Endodermal cell (in vitro differentiated cells): ENCODE measurements around the gene LAMA1. TPM values are rescaled to one million over a fixed set of nuclear protein-coding genes. Genes with fewer than 3 reads are reported as not detected.

Experiments
- DNase-seq: peaks from one replicate; pipeline ENCODE4 v3.0.0-alpha.2; 2017
- H3K27ac ChIP-seq: 2 replicates; pipeline ENCODE4 v1.5.1; 2013; ENCODE audit warnings: mild to moderate bottlenecking, low read depth, low read length, moderate library complexity
- H3K27me3 ChIP-seq: 2 replicates; pipeline ENCODE4 v1.6.1; 2013; ENCODE audit warnings: mild to moderate bottlenecking, low read length, moderate library complexity; ENCODE audit not compliant: insufficient read depth, control insufficient read depth, poor library complexity, severe bottlenecking
- H3K36me3 ChIP-seq: 2 replicates; pipeline ENCODE4 v1.7.0; 2013; ENCODE audit warnings: mild to moderate bottlenecking, low read length, moderate library complexity; ENCODE audit not compliant: control insufficient read depth, insufficient read depth
- H3K4me1 ChIP-seq: one replicate; pipeline ENCODE4 v1.7.0; 2013; ENCODE audit warnings: low read length; ENCODE audit not compliant: control insufficient read depth, insufficient read depth
- H3K4me3 ChIP-seq: 2 replicates; pipeline ENCODE4 v1.5.1; 2013; ENCODE audit warnings: mild to moderate bottlenecking, low read length, moderate library complexity
- H3K9ac ChIP-seq: 2 replicates; pipeline ENCODE4 v1.6.1; 2013; ENCODE audit warnings: mild to moderate bottlenecking, low read length, moderate library complexity; ENCODE audit not compliant: poor library complexity, severe bottlenecking; ENCODE audit errors: extremely low read depth
- H3K9me3 ChIP-seq: 2 replicates; pipeline ENCODE4 v1.6.1; 2013; ENCODE audit warnings: mild to moderate bottlenecking, low read length, moderate library complexity; ENCODE audit not compliant: control insufficient read depth
- H3K27ac Mint-ChIP-seq: 2 replicates; pipeline ENCODE4 v1.8.0; 2020; ENCODE audit warnings: mixed read lengths
- H3K27me3 Mint-ChIP-seq: 2 replicates; pipeline ENCODE4 v1.8.0; 2021; ENCODE audit warnings: mild to moderate bottlenecking, mixed read lengths; ENCODE audit not compliant: insufficient read depth
- H3K36me3 Mint-ChIP-seq: 2 replicates; pipeline ENCODE4 v1.8.0; 2020; ENCODE audit warnings: low read depth, mixed read lengths
- H3K4me1 Mint-ChIP-seq: 2 replicates; pipeline ENCODE4 v1.8.0; 2020; ENCODE audit warnings: mixed read lengths
- H3K4me3 Mint-ChIP-seq: 2 replicates; pipeline ENCODE4 v1.8.0; 2020; ENCODE audit warnings: mild to moderate bottlenecking, moderate library complexity, mixed read lengths
- H3K9me3 Mint-ChIP-seq: 2 replicates; pipeline ENCODE4 v1.8.0; 2020; ENCODE audit warnings: mild to moderate bottlenecking, mixed read lengths
- CTCF ChIP-seq: fragments of 200-600 bp; sonication (generic); conservative IDR thresholded peaks from 2 replicates; pipeline ENCODE4 v1.5.0; 2021; ENCODE audit warnings: antibody characterized with exemption, mild to moderate bottlenecking
- WGBS, 2 experiments: methylation state at CpG; one replicate each; pipeline versions ENCODE4 v1.1.5 to v1.1.7; 2013; ENCODE audit warnings: missing lambda C conversion rate in 2 of 2, mixed read lengths in 1 of 2; ENCODE audit not compliant: insufficient coverage in 1 of 2, insufficient read length in 1 of 2; 5-methylcytosine and 5-hydroxymethylcytosine counted together
- total RNA-seq, 2 donors: library from RNA; stranded (reverse); fragmentation: NEBNext Ultra II Directional in 1 of 2; extraction: Animal tissue kit (Norgen Biotek cat#: 25700) in 1 of 2; gene quantifications; 2 replicates in 1 of 2; 3 replicates in 1 of 2; pipeline ENCODE4 v1.2.1, GENCODE V29; 2021

Gene LAMA1
- total RNA-seq, 2 donors from 2014 or later: 198 to 316 TPM

- TF ChIP-seq CTCF: no peak
- Histone ChIP-seq H3K9me3 (no peaks in the 10 kb centered on the region), H3K27ac (no peak overlapping the region), H3K4me3 (no peak overlapping the region), H3K9ac (no peak overlapping the region), H3K4me1 (no peaks in the 10 kb centered on the region), H3K36me3 (peaks cover 95% of the 10 kb centered on the region), H3K27me3 (no peaks in the 10 kb centered on the region)
- no peak overlapping the region for H3K4me3 Mint-ChIP-seq
- 98 to 100% methylated on average over 3 of the region's 3 CpGs for WGBS, 2 experiments
- peaks cover 82% of the 10 kb centered on the region for H3K36me3 Mint-ChIP-seq
- no peak overlapping the region for H3K27ac Mint-ChIP-seq
- H3K27me3 Mint-ChIP-seq: no peaks in the 10 kb centered on the region
- H3K4me1 Mint-ChIP-seq: no peaks in the 10 kb centered on the region
- no peak for DNase-seq
- H3K9me3 Mint-ChIP-seq: no peaks in the 10 kb centered on the region
These were observed 225.8 kb downstream of the LAMA1 start for GRCh38 chr18:6891788-6892187.

Other genes starting within 250 kb of the LAMA1 start
- not detected for gene LRRC30, start 113.3 kb upstream of the LAMA1 start, total RNA-seq